GM18907 (cell line): ENCODE measurements around the gene STAT4.
"Not testable (repeated sequence)": the region's sequence is repeated elsewhere in the genome, so short reads cannot be mapped to it uniquely, and the experiment has no call there.

Source experiments
- ATAC-seq: cut with Tn5 transposase; IDR thresholded peaks from one replicate; pipeline ENCODE4 v1.9.1; 2021; ENCODE audit warnings: mild to moderate bottlenecking, moderate library complexity; ENCODE audit not compliant: unreplicated experiment

STAT4 gene

DNA sequence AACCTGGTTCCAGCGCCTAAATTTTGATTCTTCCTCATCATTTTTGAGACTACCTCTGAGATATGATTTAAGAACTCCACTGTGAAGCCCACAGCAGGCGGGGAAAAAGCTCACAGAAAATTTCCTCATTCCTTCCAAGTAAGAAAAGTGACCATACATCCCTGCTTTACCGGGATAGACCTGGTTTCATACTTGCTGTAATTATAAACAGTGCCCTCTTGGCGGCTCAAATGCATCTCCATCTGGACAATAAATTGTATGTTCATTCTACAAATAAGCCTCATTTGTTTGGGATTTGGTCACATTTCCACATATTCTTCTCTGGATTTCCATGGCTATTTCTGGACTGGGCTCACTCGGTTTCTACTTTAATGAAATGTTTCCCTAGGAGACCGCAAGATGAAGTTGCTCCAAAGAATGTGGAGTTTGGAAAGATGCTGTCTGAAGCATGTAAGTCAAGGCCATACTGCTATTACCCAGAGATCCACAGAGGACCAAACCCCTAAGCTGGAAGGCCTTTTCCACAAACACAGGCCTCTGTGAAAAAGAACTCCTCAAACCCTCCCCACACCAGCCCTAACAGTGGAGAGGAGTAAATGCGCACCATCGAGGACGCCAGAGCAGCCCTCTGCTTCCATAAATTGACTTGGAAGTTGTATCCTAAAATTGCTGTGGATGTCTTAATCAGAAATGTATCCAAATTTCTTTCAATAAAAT, 150.7 kb downstream of the STAT4 start:
- ATAC-seq = no peak

DNA sequence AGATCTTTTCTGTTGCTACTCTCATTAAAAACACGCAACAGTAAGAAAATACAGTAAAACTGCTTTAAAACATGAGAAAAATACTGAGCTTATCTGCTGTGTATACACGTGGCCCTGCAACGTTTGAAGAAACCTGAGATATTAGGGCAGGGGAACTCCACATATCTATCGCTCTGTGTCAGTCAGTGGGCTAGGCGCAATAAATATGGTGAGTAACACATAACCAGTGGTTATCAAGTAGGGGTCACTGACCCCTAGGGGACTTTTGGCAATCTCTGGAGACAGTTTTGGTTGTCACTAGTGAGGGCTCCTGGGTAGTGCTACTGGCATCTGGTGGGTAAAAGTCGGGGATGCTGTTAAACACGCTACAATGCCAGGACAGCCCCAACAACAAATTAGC, 151.7 kb downstream of the STAT4 start:
- ATAC-seq = no peak

DNA sequence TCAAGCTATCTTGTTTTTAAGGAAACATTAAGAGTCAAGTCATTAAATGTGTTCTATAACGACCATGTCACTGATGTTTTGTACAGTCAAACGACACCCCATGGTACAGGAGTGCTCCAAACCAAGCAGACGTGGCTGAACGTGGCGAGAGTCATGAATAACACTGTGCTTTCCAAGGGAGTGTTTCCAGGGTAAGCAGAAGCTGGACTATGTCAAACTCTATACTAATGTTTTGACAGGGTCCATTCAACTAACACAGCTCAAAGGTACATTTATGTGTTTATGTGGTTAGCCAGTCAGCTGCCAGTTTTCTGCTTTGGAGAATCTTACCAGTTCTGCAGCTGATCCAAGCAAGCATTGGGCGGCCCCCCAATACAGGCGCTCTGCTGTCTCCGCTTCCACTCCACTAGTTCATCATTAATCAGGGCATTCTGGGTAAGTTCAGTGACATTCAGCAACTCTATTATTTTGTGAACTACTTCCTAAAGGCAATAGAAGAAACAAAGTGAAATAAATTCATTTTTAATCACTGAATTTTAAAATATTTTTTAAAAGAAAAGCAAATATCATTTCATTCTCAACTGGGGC, 153.2 kb downstream of the STAT4 start:
- no peak for ATAC-seq

DNA sequence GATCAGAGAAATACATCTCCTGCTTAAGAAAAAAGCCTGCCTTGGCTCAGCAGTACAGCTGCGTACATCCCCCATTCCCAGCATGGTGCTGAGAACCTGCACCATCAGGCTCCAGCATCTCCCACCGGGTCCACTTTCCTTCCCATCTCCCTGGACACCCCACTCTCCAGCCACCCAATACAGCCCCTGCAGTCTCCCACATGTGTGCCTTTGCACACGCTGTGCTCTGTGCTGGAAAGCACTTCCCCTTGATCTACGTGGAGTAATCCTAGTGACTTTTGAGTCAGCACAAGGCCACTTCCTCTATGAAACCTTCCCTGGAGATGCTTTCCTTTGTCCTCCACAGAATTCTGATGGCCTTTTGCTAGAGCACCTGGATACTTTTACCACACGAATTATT, 153.8 kb downstream of the STAT4 start:
- ATAC-seq = no peak

GRCh38 chr2:190996338-190996946, 154.4 kb downstream of the STAT4 start:
- no peak for ATAC-seq

GRCh38 chr2:190995315-190995714, 155.5 kb downstream of the STAT4 start:
- ATAC-seq = not testable (repeated sequence)

DNA sequence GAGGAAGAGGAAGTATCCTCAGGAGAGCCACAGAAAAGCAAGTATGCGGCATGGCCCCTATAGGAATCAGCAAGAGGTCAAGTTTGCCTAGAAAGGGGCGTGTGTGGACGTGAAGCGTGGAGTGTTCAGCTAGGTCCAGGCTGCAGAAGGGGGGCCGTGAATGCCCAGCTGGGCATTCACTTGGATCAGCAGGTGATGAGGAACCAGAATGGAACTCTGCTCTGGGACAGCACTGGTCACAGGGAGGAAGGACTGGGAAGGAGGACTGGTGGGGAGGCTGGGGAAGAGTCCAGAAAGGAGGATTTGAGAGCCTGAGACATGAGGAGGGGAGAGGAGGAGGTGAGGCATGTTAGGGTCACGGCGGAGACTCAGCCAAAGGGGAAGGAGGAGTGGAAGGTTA, 156.6 kb downstream of the STAT4 start:
- no peak for ATAC-seq

GRCh38 chr2:190993292-190993643, 157.5 kb downstream of the STAT4 start:
- no peak for ATAC-seq

- ATAC-seq = no peak
Measured at GRCh38 chr2:190990132-190990531, 160.7 kb downstream of the STAT4 start.

DNA sequence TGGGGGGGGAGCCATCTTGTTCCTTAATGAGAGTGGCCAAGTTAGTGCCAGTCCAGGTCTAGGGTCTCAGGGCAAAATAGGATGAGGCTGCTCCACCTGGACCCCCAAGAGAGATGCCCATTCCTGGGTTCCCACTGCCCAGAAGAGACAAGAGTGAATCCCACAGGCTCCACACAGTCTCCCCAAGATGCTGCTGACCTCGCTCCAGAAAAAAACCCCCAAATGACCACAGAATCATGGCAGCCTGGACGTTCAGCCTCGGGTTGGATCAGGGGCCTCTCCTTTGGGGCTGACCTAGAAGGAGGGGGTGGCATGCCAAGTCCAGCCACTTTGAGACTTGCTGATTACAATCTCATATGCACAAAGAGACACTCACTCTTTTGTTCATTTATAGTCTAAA, 161.9 kb downstream of the STAT4 start:
- no peak for ATAC-seq

GRCh38 chr2:190987938-190988337, 162.9 kb downstream of the STAT4 start:
- ATAC-seq = no peak

- ATAC-seq = no peak
Measured at GRCh38 chr2:190987116-190987515, 163.7 kb downstream of the STAT4 start.

DNA sequence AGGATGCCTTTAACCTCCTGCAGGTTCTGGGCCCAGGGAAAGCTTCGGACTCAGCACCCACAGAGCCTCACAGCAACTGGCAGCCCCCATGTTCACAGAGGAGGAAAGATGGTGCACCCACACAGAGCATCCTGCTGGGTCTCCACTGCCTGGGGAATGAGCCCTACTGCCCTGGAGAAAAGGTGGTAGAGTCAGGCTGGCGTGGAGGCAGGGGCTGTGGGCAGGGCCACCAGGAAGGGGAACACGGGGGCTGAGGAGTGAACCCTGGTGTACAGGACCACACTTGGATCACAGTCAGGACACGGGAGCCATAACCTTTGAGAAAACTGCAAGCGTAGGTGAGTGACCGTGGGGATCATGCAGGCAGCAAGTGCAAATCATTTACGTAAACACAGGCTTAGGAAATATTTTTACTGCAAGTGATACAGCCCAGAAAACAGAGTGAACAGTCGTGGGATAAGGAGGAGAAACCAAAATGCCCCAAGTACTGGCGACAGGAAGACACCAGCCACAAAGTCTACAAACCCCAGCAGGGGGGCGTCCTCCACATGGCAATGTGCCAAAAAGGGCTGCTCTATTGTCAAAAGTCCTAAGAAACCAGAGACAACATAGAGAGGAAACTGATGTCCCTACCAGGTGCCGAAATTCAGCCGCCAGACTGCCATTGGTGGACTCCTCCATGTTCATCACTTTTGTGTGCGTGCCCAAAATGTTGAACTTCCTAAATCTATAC, 164.4 kb downstream of the STAT4 start:
- no peak for ATAC-seq

GRCh38 chr2:190984595-190984994, 166.2 kb downstream of the STAT4 start:
- ATAC-seq = no peak

- ATAC-seq = no peak
Measured at GRCh38 chr2:190982262-190983034, 168.3 kb downstream of the STAT4 start.

DNA sequence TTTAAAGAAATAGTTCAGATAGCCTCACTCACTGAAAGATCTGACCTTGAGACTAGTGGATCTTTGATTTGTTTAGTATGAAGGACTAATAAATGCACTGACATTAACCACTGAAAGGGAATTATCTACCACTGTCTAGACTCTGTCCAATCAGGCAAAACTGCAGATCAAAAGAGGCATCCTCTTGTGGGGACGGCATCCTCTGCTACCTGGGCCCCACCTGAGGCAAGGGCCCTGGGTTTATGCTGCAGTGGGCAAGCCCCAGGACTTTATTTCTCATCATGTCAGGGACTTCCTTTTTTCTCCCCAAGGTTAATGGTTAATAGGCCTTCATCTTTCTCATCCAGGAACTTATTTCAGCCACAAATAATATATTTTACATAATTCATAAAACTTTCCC, 169.1 kb downstream of the STAT4 start:
- no peak for ATAC-seq

GRCh38 chr2:190981333-190981732, 169.5 kb downstream of the STAT4 start:
- no peak for ATAC-seq

GRCh38 chr2:190980630-190981209, 170.1 kb downstream of the STAT4 start:
- ATAC-seq = no peak

GRCh38 chr2:190979906-190980629, 170.7 kb downstream of the STAT4 start:
- no peak for ATAC-seq
